ENCODE measurements around the gene CLNS1A. TPM values are rescaled to one million over a fixed set of nuclear protein-coding genes. Genes with fewer than 3 reads are reported as not detected.

CLNS1A gene
- total and polyA plus RNA-seq, 9 of the 15 experiments (the other 6 are each of a cell fraction or from before 2014, with no cell fraction given): 146 to 472 (median 345) TPM

DNA sequence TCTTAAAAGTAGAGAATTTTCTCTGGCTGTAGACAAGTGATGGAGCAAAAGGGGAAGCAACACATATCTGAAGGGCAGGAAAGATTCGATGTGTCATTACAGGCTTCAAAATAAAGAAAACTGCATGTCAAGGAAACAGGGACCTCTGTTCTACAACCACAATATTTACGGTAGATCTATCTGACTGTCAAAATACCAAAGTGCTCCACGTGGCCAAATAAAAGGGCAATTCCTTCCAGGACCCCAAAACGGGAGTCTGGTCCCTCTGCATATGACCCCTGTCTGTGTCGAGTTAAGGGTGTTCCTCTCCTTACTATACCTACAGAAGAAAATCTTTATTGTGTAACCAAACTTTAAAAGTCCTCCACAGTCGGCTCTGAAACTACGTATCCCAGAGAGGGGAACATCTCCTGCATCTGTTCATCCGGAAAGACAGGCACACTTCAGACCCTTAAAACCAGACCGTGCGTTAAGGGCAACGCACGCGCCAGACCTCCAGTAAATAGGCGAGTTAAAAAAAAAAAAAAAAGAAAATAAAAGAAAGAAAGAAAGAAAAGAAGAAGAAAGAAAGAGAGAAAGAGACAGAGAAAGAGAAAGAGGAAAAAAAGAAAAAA lies 756 bp downstream of the CLNS1A start (continued):
- TF ChIP-seq NFE2 (IDR thresholded peaks at IDR 0.05; ENCODE audit: low read depth): peak; percentile 27; the same call in 1 of the 2 replicates
- TF ChIP-seq ZSCAN32 (CRISPR knock-in tag; IDR thresholded peaks at IDR 0.05): no peak
- peak; percentile 92 for TF ChIP-seq CHD7 (IDR thresholded peaks at IDR 0.05; ENCODE audit: low read depth, low read length)

Measured in K562 (cell line).